K562 (cell line): ENCODE measurements around the gene CHSY1. TPM values are rescaled to one million over a fixed set of nuclear protein-coding genes. Genes with fewer than 3 reads are reported as not detected.

Experiments
- ATAC-seq: fragments of 200-7000 bp; cut with Tn5 transposase; 3 replicates; pipeline ENCODE4 v1.9.1; 2020; ENCODE audit warnings: moderate library complexity
- BruUV-seq: library from RNA; stranded (reverse); fragments of 400-500 nt; replicated peaks from 2 replicates; lab custom pipeline; 2021; lab: Mats Ljungman, UMichigan
- CTCF ChIA-PET: fragments of 300-600 bp; formaldehyde crosslinking; extraction: SDS; loops from one replicate; lab custom pipeline; 2021; ENCODE audit warnings: low intra/inter-chr PET ratio; lab: Yijun Ruan, JAX
- POLR2A ChIA-PET: fragments of 300-600, 350-650 bp; sonication (Branson Sonifier 250); formaldehyde crosslinking; extraction: SDS; loops from one replicate; lab custom pipeline; 2021; ENCODE audit warnings: antibody characterized with exemption, inconsistent platforms; lab: Yijun Ruan, JAX
- DNase-seq, 4 experiments: peaks; one replicate each; pipeline versions ENCODE4 v3.0.0 to v3.0.0-alpha.2; 2011 to 2018; ENCODE audit warnings: low spot score in 3 of 4, mixed read lengths in 3 of 4; ENCODE audit errors: extremely low read depth in 1 of 4
- FAIRE-seq: peaks from 2 replicates; lab custom pipeline; 2011; peaks lifted over from hg19 to GRCh38; lab: Jason Lieb, UNC
- H2AFZ ChIP-seq: 2 replicates; pipeline ENCODE4 v1.6.0; 2011; ENCODE audit warnings: low read depth, low read length, control low read depth, inconsistent platforms
- H3K27ac ChIP-seq: fragments of 200-600 bp; 3 replicates; pipeline ENCODE4 v1.8.0; 2011; ENCODE audit warnings: low read depth, mild to moderate bottlenecking, control low read depth, inconsistent platforms, low read length, moderate library complexity, mixed read lengths; ENCODE audit errors: extremely low read depth
- H3K27me3 ChIP-seq, 2 experiments: fragments of 300-600 bp in 1 of 2; 2 replicates in 1 of 2; 3 replicates in 1 of 2; pipeline versions ENCODE4 v1.6.0 to v1.8.0; 2011; ENCODE audit warnings: inconsistent platforms in 2 of 2, low read length in 2 of 2, mild to moderate bottlenecking in 1 of 2, mixed read lengths in 1 of 2, moderate library complexity in 1 of 2; ENCODE audit not compliant: control insufficient read depth in 2 of 2, insufficient read depth in 2 of 2
- H3K36me3 ChIP-seq: fragments of 300-600 bp; 3 replicates; pipeline ENCODE4 v1.8.0; 2011; ENCODE audit warnings: mild to moderate bottlenecking, low read length, inconsistent platforms; ENCODE audit not compliant: control insufficient read depth, insufficient read depth
- H3K4me1 ChIP-seq, 2 experiments: fragments of 200-600 bp in 1 of 2; replicated peaks in 1 of 2; 2 replicates in 1 of 2; 3 replicates in 1 of 2; pipeline versions ENCODE4 v1.5.1 to v1.8.0; 2011; ENCODE audit warnings: inconsistent platforms in 2 of 2, low read length in 2 of 2, mild to moderate bottlenecking in 1 of 2, mixed read lengths in 1 of 2, moderate library complexity in 1 of 2; ENCODE audit not compliant: control insufficient read depth in 2 of 2, insufficient read depth in 2 of 2
- H3K4me2 ChIP-seq: 2 replicates; pipeline ENCODE4 v1.6.1; 2011; ENCODE audit warnings: low read length, control low read depth, inconsistent platforms, mixed read lengths; ENCODE audit not compliant: insufficient read depth
- H3K4me3 ChIP-seq: fragments of 200-600 bp; sonication (generic), shearing (Covaris generic); 2 replicates; pipeline ENCODE4 v1.5.1; 2016; ENCODE audit warnings: control low read depth, inconsistent platforms
- H3K79me2 ChIP-seq: fragments of 200-600 bp; 3 replicates; pipeline ENCODE4 v1.8.0; 2011; ENCODE audit warnings: low read length, inconsistent platforms; ENCODE audit not compliant: control insufficient read depth, insufficient read depth
- H3K9ac ChIP-seq, 2 experiments: 2 replicates each; pipeline versions ENCODE4 v1.6.0 to v1.6.1; 2011; ENCODE audit warnings: low read depth in 2 of 2, low read length in 2 of 2, control low read depth in 1 of 2, inconsistent platforms in 1 of 2, mild to moderate bottlenecking in 1 of 2, mixed read lengths in 1 of 2; ENCODE audit not compliant: insufficient read depth in 1 of 2
- H3K9me1 ChIP-seq: one replicate; pipeline ENCODE4 v1.6.0; 2011; ENCODE audit warnings: inconsistent platforms, mild to moderate bottlenecking, low read length, moderate library complexity; ENCODE audit not compliant: control insufficient read depth, insufficient read depth
- H3K9me3 ChIP-seq: replicated peaks from 2 replicates; pipeline ENCODE4 v1.5.1; 2011; ENCODE audit warnings: low read depth, low read length, inconsistent platforms; ENCODE audit not compliant: control insufficient read depth, insufficient read depth
- H4K20me1 ChIP-seq: replicated peaks from 2 replicates; pipeline ENCODE4 v1.6.1; 2011; ENCODE audit warnings: low read length, inconsistent platforms, mixed read lengths; ENCODE audit not compliant: control insufficient read depth, insufficient read depth
- RHOXF2B ChIP-seq: fragments of 250-450 bp; sonication (Bioruptor Pico); conservative IDR thresholded peaks from 2 replicates; pipeline ENCODE4 v1.5.1; 2021
- SNIP1 ChIP-seq: fragments of 450-650 bp; IDR thresholded peaks from 2 replicates; pipeline ENCODE4 v1.7.1; 2017; ENCODE audit warnings: low read depth, mild to moderate bottlenecking
- ZBTB7A ChIP-seq: IDR thresholded peaks from 2 replicates; pipeline ENCODE4 v1.6.1; 2011; ENCODE audit warnings: low read depth, mild to moderate bottlenecking, low read length, moderate library complexity, borderline replicate concordance; ENCODE audit not compliant: control insufficient read depth
- ZNF134 ChIP-seq: fragments of 250-450 bp; sonication (Bioruptor Pico); conservative IDR thresholded peaks from 2 replicates; pipeline ENCODE4 v1.4.0; 2020
- ZNF76 ChIP-seq: fragments of 250-450 bp; sonication (Bioruptor Pico); IDR thresholded peaks from 2 replicates; pipeline ENCODE4 v1.4.0; 2020; ENCODE audit warnings: mild to moderate bottlenecking, moderate library complexity, borderline replicate concordance
- WGBS: fragments of 100-300 bp; shearing (Covaris generic); methylation state at CpG from one replicate; pipeline ENCODE4 v1.1.6; 2016; ENCODE audit warnings: low coverage, mixed read lengths; ENCODE audit not compliant: insufficient coverage; ENCODE audit errors: missing lambda C conversion rate; 5-methylcytosine and 5-hydroxymethylcytosine counted together
- in situ Hi-C: fragments of 300-500 bp; cut with MboI; formaldehyde crosslinking; loops from 4 replicates; pipeline ENCODE4 v1.15.0; 2018; ENCODE audit warnings: inconsistent platforms, mixed read lengths
- intact Hi-C: fragments of 100-400 bp; cut with micrococcal nuclease; formaldehyde crosslinking; loops from 2 replicates; pipeline ENCODE4 v1.14.2; 2022
- polyA plus RNA-seq, 8 experiments: library from polyadenylated mRNA; depleted of rRNA in 4 of 8; stranded (reverse) in 5 of 8; unstranded in 3 of 8; fragments of >200 nt; fragmentation: Nextera tagmentation in 2 of 8; fragmentation: Illumina TruSeq in 1 of 8; extraction: Ambion mirVana in 2 of 8; extraction: Trizol in 1 of 8; gene quantifications; 2 replicates each; pipeline versions ENCODE4 v1.2.1 to v1.2.3, GENCODE V29; 2011 to 2014; ENCODE audit warnings: inconsistent platforms in 1 of 8, missing spikeins in 1 of 8
- total RNA-seq, 7 experiments: library from RNA; depleted of rRNA in 6 of 7; stranded (reverse); fragments of >200 nt in 6 of 7; fragmentation: Illumina TruSeq in 2 of 7; extraction: Trizol in 2 of 7; gene quantifications; 2 replicates each; pipeline versions ENCODE4 v1.2.1 to v1.2.3, GENCODE V29; 2011 to 2021; ENCODE audit warnings: low replicate concordance in 1 of 7
- TF ChIP-seq, protein P1 (sequence below): fragments of 250-450 bp; sonication (Bioruptor Pico); IDR thresholded peaks from 2 replicates; pipeline ENCODE4 v1.9.0; 2021; ENCODE audit warnings: mild to moderate bottlenecking, inconsistent platforms

The CHSY1 gene
- total and polyA plus RNA-seq, 9 of the 15 experiments (the other 6 are each of a cell fraction or from before 2014, with no cell fraction given): 7.0 to 16.4 (median 13.4) TPM

DNA sequence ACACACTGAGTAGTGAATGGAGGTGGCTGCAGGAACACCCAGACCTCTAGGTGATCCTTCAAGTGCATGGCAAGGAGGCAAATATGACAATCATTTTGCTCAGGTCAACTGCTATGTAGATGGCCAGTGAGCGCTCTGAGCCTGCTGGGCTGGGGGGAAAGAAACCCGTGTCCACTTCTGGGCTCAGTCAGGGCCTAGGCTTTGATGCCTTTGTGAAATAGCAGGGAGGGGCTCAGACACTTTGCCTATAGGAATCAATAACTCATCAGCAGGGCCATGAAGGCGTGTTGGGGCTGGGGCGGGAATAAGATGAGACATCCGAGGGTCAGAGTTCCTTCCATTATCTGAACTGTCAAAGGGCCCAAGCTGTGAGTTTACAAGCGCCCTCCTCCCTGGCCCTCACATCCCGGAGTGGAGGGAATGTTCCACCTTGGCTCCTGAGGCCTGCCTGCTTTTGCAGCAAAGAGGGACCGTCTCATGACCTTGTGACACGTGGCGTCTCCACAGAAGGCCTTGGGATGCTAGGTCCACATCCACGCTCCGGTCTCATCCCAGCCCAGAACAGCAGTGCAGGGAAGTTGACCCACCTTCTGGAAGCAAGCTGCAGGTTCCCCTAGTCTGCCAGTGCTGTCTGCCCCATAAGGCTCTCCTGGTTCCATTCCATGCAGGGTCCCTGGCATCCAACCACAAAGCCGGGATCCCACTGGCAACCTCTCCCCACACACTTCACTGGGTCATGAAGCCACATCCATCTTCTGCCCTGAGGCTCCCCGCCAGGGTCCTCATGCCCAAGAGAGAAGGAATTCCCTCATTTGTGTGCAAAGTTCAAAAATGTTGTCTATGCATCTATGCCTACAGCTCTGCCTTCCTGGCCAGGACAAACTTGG, 78.4 kb downstream of the CHSY1 start:
- ChIA-PET POLR2A (interaction anchor here (0.7 kb wide), 1 partner anchor 33 kb away, joined by 4 read pairs; no protein-coding TSS in a partner anchor), CTCF (no interaction called here)
- DNase-seq (no peak), FAIRE-seq (no peak), ATAC-seq (no peak)
- Histone ChIP-seq H3K36me3 (peaks cover 11% of the 10 kb centered on the region; the same call in 1 of the 3 replicates), H2AFZ (no peak overlapping the region), H3K27me3 (no peaks in the 10 kb centered on the region), H3K4me2 (no peak overlapping the region), H3K27ac (no peak overlapping the region; the same call in 2 of the 3 replicates), H3K9ac (peak overlapping the region in 1 of 2 experiments; percentile 68; a peak in 2 of 4 replicates), H3K79me2 (no peaks in the 10 kb centered on the region), H4K20me1 (no peaks in the 10 kb centered on the region), H3K4me1 (peaks cover 14 to 26% of the 10 kb centered on the region in 2 experiments), H3K9me1 (no peaks in the 10 kb centered on the region), H3K9me3 (no peaks in the 10 kb centered on the region), H3K4me3 (no peak overlapping the region)
- WGBS: 77% methylated on average over 14 of the region's 14 CpGs
- in situ Hi-C loops (no loop called here), intact Hi-C loops (no loop called here)
- TF ChIP-seq, protein P1, sequence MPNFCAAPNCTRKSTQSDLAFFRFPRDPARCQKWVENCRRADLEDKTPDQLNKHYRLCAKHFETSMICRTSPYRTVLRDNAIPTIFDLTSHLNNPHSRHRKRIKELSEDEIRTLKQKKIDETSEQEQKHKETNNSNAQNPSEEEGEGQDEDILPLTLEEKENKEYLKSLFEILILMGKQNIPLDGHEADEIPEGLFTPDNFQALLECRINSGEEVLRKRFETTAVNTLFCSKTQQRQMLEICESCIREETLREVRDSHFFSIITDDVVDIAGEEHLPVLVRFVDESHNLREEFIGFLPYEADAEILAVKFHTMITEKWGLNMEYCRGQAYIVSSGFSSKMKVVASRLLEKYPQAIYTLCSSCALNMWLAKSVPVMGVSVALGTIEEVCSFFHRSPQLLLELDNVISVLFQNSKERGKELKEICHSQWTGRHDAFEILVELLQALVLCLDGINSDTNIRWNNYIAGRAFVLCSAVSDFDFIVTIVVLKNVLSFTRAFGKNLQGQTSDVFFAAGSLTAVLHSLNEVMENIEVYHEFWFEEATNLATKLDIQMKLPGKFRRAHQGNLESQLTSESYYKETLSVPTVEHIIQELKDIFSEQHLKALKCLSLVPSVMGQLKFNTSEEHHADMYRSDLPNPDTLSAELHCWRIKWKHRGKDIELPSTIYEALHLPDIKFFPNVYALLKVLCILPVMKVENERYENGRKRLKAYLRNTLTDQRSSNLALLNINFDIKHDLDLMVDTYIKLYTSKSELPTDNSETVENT (CRISPR knock-in tag): no peak
- no peak for TF ChIP-seq RHOXF2B
- TF ChIP-seq ZBTB7A: no peak
- TF ChIP-seq SNIP1: no peak
- no peak for TF ChIP-seq ZNF134 (CRISPR knock-in tag)
- no peak for TF ChIP-seq ZNF76 (CRISPR knock-in tag)
- BruUV-seq: no TSS peak
